Neuronal stem cell (in vitro differentiated cells): Measurements from ENCODE around the gene SLC25A41.
A peak's percentile ranks its signal among the peaks of the same experiment; 100 is the strongest.

Experiments used
- DNase-seq: peaks from one replicate; pipeline ENCODE4 v3.0.0-alpha.2; 2013; ENCODE audit warnings: low spot score
- H2AFZ ChIP-seq: one replicate; pipeline ENCODE4 v1.6.1; 2013; ENCODE audit warnings: mild to moderate bottlenecking, low read length, inconsistent platforms
- H2AK5ac ChIP-seq: 2 replicates; pipeline ENCODE4 v1.6.1; 2013; ENCODE audit warnings: low read depth, mild to moderate bottlenecking, inconsistent platforms, low read length, moderate library complexity, mixed read lengths
- H2BK120ac ChIP-seq: 2 replicates; pipeline ENCODE4 v1.6.1; 2013; ENCODE audit warnings: low read depth, mild to moderate bottlenecking, inconsistent platforms, low read length, moderate library complexity, mixed read lengths
- H2BK12ac ChIP-seq: one replicate; pipeline ENCODE4 v1.6.1; 2013; ENCODE audit warnings: low read length, inconsistent platforms
- H2BK15ac ChIP-seq: 2 replicates; pipeline ENCODE4 v1.6.1; 2013; ENCODE audit warnings: mild to moderate bottlenecking, low read length, inconsistent platforms, mixed read lengths
- H2BK5ac ChIP-seq: one replicate; pipeline ENCODE4 v1.6.1; 2013; ENCODE audit warnings: inconsistent platforms, mild to moderate bottlenecking, low read length, moderate library complexity
- H3K14ac ChIP-seq: one replicate; pipeline ENCODE4 v1.6.1; 2013; ENCODE audit warnings: low read length, inconsistent platforms
- H3K18ac ChIP-seq: 2 replicates; pipeline ENCODE4 v1.6.1; 2013; ENCODE audit warnings: low read length, inconsistent platforms
- H3K23ac ChIP-seq: 2 replicates; pipeline ENCODE4 v1.6.1; 2013; ENCODE audit warnings: low read depth, mild to moderate bottlenecking, mixed read lengths, low read length, inconsistent platforms; ENCODE audit not compliant: poor library complexity
- H3K27ac ChIP-seq: replicated peaks from 3 replicates; pipeline ENCODE4 v1.5.1; 2013; ENCODE audit warnings: low read length, inconsistent platforms
- H3K27me3 ChIP-seq, 3 experiments: 2 replicates each; pipeline ENCODE4 v1.6.1; 2013; ENCODE audit warnings: low read length in 3 of 3, mild to moderate bottlenecking in 2 of 3, inconsistent platforms in 1 of 3, low read depth in 1 of 3, mixed read lengths in 1 of 3, moderate library complexity in 1 of 3; ENCODE audit not compliant: control insufficient read depth in 3 of 3, insufficient read depth in 3 of 3
- H3K36me3 ChIP-seq, 2 donors: replicated peaks in 1 of 2; 2 replicates each; pipeline ENCODE4 v1.6.1; 2013; ENCODE audit warnings: low read length in 2 of 2; ENCODE audit not compliant: control insufficient read depth in 2 of 2, insufficient read depth in 2 of 2
- H3K4ac ChIP-seq: 2 replicates; pipeline ENCODE4 v1.6.1; 2013; ENCODE audit warnings: inconsistent platforms, mild to moderate bottlenecking, low read length, moderate library complexity
- H3K4me1 ChIP-seq, 2 donors: 1 replicate in 1 of 2; 2 replicates in 1 of 2; pipeline ENCODE4 v1.6.1; 2013; ENCODE audit warnings: low read length in 2 of 2, low read depth in 1 of 2; ENCODE audit not compliant: control insufficient read depth in 2 of 2, insufficient read depth in 1 of 2
- H3K4me2 ChIP-seq: one replicate; pipeline ENCODE4 v1.6.1; 2013; ENCODE audit warnings: mild to moderate bottlenecking, low read length, inconsistent platforms; ENCODE audit not compliant: insufficient read depth, poor library complexity, severe bottlenecking
- H3K4me3 ChIP-seq, 2 donors: 2 replicates each; pipeline ENCODE4 v1.5.1; 2013; ENCODE audit warnings: low read length in 2 of 2, mild to moderate bottlenecking in 2 of 2, inconsistent platforms in 1 of 2, moderate library complexity in 1 of 2
- H3K79me1 ChIP-seq: one replicate; pipeline ENCODE4 v1.6.1; 2013; ENCODE audit warnings: low read depth, mild to moderate bottlenecking, inconsistent platforms, low read length, moderate library complexity
- H3K9ac ChIP-seq: one replicate; pipeline ENCODE4 v1.6.1; 2013; ENCODE audit warnings: mild to moderate bottlenecking, low read depth, low read length, inconsistent platforms; ENCODE audit not compliant: poor library complexity
- H3K9me3 ChIP-seq, 2 donors: replicated peaks in 1 of 2; 2 replicates each; pipeline versions ENCODE3 to v1.6.1; 2013; ENCODE audit warnings: low read length in 2 of 2, mild to moderate bottlenecking in 2 of 2, inconsistent platforms in 1 of 2, low read depth in 1 of 2, mixed read lengths in 1 of 2, moderate library complexity in 1 of 2; ENCODE audit not compliant: control insufficient read depth in 2 of 2, insufficient read depth in 1 of 2
- H4K8ac ChIP-seq: one replicate; pipeline ENCODE4 v1.6.1; 2013; ENCODE audit warnings: low read depth, mild to moderate bottlenecking, inconsistent platforms, low read length, moderate library complexity
- H4K91ac ChIP-seq: one replicate; pipeline ENCODE4 v1.6.1; 2013; ENCODE audit warnings: low read length, low read depth, mild to moderate bottlenecking, inconsistent platforms; ENCODE audit not compliant: poor library complexity
- WGBS, 2 donors: extraction: QIAGEN DNeasy Blood & Tissue Kit; methylation state at CpG; one replicate each; pipeline ENCODE4 v1.1.7; 2013; ENCODE audit warnings: missing lambda C conversion rate in 2 of 2, mixed read lengths in 1 of 2; ENCODE audit not compliant: insufficient read length in 2 of 2, insufficient replicate concordance in 1 of 2; ENCODE audit errors: extremely low coverage in 2 of 2; 5-methylcytosine and 5-hydroxymethylcytosine counted together

SLC25A41 gene

GRCh38 chr19:6439743-6440142 lies 6.2 kb upstream of the SLC25A41 start:
- no peak overlapping the region for H3K23ac ChIP-seq

GRCh38 chr19:6433165-6433564 lies 398 bp downstream of the SLC25A41 start:
- Histone ChIP-seq H3K9ac (no peak overlapping the region), H3K23ac (peak overlapping the region; percentile 27), H2AFZ (no peak overlapping the region), H3K79me1 (no peaks in the 10 kb centered on the region), H2AK5ac (no peak overlapping the region), H3K27me3 (peaks cover 0 to 5% (median 4%) of the 10 kb centered on the region in 3 experiments), H4K8ac (no peak overlapping the region), H3K14ac (no peak overlapping the region), H3K4me3 (no peak overlapping the region), H3K4me1 (no peaks in the 10 kb centered on the region), H2BK120ac (no peak overlapping the region), H3K18ac (no peak overlapping the region), H2BK12ac (no peak overlapping the region), H3K27ac (no peak overlapping the region), H3K36me3 (no peaks in the 10 kb centered on the region), H2BK5ac (no peak overlapping the region), H2BK15ac (no peak overlapping the region), H4K91ac (no peak overlapping the region), H3K4me2 (no peak overlapping the region), H3K4ac (no peak overlapping the region), H3K9me3 (no peaks in the 10 kb centered on the region)
- WGBS, 2 donors: no CpG with 5 or more reads among the region's 11 CpGs
- DNase-seq: no peak

More at GRCh38 chr19:6439743-6440142, 6.2 kb upstream of the SLC25A41 start:
- no peak overlapping the region for H2BK120ac ChIP-seq
- DNase-seq: no peak
- H3K36me3 ChIP-seq: peaks cover 0 to 2% of the 10 kb centered on the region in 2 donors
- no peak overlapping the region for H3K9ac ChIP-seq
- no peak overlapping the region for H4K91ac ChIP-seq
- no peak overlapping the region for H3K4me2 ChIP-seq
- no peak overlapping the region for H2AFZ ChIP-seq
- no peak overlapping the region for H2AK5ac ChIP-seq
- WGBS, 2 donors: no CpG with 5 or more reads among the region's 4 CpGs
- no peaks in the 10 kb centered on the region for H3K9me3 ChIP-seq
- no peak overlapping the region for H2BK15ac ChIP-seq
- no peak overlapping the region for H3K4ac ChIP-seq
- no peaks in the 10 kb centered on the region for H3K27me3 ChIP-seq
- no peak overlapping the region for H3K27ac ChIP-seq
- no peak overlapping the region for H2BK12ac ChIP-seq
- no peaks in the 10 kb centered on the region for H3K79me1 ChIP-seq
- H4K8ac ChIP-seq: no peak overlapping the region
- H3K4me3 ChIP-seq: no peak overlapping the region
- no peak overlapping the region for H2BK5ac ChIP-seq
- no peak overlapping the region for H3K18ac ChIP-seq
- no peaks in the 10 kb centered on the region for H3K4me1 ChIP-seq
- no peak overlapping the region for H3K14ac ChIP-seq

DNA sequence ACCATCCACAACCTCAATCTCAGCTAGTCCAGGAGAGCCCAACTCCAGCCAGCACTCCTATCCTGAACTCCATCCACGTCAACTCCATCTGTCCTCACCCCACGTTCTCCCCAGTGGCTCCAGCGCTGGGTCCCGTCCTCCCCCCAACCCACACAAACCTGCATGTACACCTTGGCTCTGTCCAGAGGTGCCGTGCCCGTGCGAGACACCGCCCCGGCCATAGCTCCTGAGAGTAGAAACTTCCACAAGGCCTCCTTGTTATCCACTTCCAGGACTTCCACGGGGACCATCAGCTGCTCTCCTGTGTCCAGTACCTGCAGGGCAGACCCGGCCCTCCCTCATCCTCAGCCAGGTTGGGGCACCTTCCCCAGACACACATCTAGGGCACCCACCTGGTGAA lies 1.7 kb downstream of the SLC25A41 start:
- H3K23ac ChIP-seq: peak overlapping the region; percentile 11
- H3K4me2 ChIP-seq: no peak overlapping the region
- H3K9me3 ChIP-seq: no peaks in the 10 kb centered on the region
- H3K4me1 ChIP-seq: no peaks in the 10 kb centered on the region
- H4K91ac ChIP-seq: no peak overlapping the region
- no peak overlapping the region for H3K4me3 ChIP-seq
- peak overlapping the region; percentile 3 for H2BK12ac ChIP-seq
- H3K27me3 ChIP-seq: peaks cover 0 to 5% (median 4%) of the 10 kb centered on the region in 3 experiments
- no peak overlapping the region for H3K27ac ChIP-seq
- no peak overlapping the region for H2BK120ac ChIP-seq
- no CpG with 5 or more reads among the region's 11 CpGs for WGBS, 2 donors
- no peak for DNase-seq
- no peak overlapping the region for H3K4ac ChIP-seq
- no peak overlapping the region for H3K18ac ChIP-seq
- no peak overlapping the region for H3K9ac ChIP-seq
- peak overlapping the region; percentile 29 for H4K8ac ChIP-seq
- no peak overlapping the region for H2AFZ ChIP-seq
- H2AK5ac ChIP-seq: peak overlapping the region; percentile 78
- no peak overlapping the region for H2BK15ac ChIP-seq
- H3K36me3 ChIP-seq: no peaks in the 10 kb centered on the region
- no peak overlapping the region for H2BK5ac ChIP-seq
- H3K14ac ChIP-seq: no peak overlapping the region
- no peaks in the 10 kb centered on the region for H3K79me1 ChIP-seq

- Histone ChIP-seq H2BK5ac (no peak overlapping the region), H3K27me3 (peaks cover 0 to 5% (median 4%) of the 10 kb centered on the region in 3 experiments), H3K36me3 (peaks cover 0 to 1% of the 10 kb centered on the region in 2 donors), H2BK120ac (no peak overlapping the region), H3K79me1 (peaks cover 2% of the 10 kb centered on the region), H4K91ac (no peak overlapping the region), H3K27ac (no peak overlapping the region), H3K4me2 (no peak overlapping the region), H3K14ac (no peak overlapping the region), H3K4ac (no peak overlapping the region), H3K4me1 (peaks cover 0 to 4% of the 10 kb centered on the region in 2 donors), H4K8ac (no peak overlapping the region), H2BK15ac (no peak overlapping the region), H3K18ac (no peak overlapping the region), H2AK5ac (peak overlapping the region; percentile 74), H3K4me3 (no peak overlapping the region), H2AFZ (peak overlapping the region; percentile 26), H2BK12ac (no peak overlapping the region), H3K9ac (no peak overlapping the region), H3K23ac (no peak overlapping the region), H3K9me3 (peaks cover 4 to 5% of the 10 kb centered on the region in 2 donors)
- no peak for DNase-seq
- 93 to 100% methylated on average over 1 of the region's 20 CpGs for WGBS, 2 donors
Observed at GRCh38 chr19:6429419-6430221, 3.9 kb downstream of the SLC25A41 start.
